Amygdala (tissue), 56 donors: Measurements from ENCODE around the gene PLD1.

ENCODE experiments used
- DNase-seq, 56 donors: peaks; one replicate each; lab custom pipeline; 2025; lab: John Stamatoyannopoulos, UW

Gene PLD1

DNA sequence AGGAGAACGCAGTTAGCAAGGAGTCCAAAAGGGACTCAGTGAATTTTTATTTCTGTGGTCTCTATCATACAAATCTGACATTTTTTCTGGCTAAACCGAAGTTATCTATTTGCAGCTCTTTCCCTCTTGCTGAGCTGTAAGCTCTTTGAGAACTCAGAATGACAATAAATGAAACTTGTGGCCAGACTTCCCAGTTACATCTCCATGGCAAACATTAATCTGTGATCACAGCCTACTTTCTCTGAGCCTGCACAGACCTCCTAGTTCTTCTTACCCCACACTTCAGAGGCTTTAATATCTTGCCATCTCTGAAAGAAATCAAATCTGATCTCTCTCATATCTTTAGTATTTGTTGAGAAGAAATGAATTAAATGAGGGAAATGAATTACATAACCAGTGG lies 58.0 kb downstream of the PLD1 start:
- no peak for DNase-seq

DNA sequence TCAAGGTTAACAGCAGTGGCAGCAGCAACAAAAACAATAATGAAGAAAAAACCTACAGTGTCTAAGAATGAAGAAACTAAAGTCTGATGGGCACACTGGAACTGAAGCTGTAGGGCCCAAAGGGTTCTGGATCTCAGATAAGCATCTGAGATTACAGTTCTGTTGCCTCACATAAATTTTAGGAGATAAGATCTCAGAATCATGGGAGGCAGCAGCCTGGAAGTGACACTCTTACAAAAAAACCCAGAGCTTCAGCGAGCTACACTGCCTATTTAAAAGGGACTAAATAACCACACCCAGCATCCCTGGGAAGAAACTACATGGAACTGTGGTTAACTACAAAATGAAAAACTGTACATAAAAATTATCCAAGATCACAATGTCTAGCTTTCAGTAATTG lies 61.2 kb downstream of the PLD1 start:
- DNase-seq, result no peak

DNA sequence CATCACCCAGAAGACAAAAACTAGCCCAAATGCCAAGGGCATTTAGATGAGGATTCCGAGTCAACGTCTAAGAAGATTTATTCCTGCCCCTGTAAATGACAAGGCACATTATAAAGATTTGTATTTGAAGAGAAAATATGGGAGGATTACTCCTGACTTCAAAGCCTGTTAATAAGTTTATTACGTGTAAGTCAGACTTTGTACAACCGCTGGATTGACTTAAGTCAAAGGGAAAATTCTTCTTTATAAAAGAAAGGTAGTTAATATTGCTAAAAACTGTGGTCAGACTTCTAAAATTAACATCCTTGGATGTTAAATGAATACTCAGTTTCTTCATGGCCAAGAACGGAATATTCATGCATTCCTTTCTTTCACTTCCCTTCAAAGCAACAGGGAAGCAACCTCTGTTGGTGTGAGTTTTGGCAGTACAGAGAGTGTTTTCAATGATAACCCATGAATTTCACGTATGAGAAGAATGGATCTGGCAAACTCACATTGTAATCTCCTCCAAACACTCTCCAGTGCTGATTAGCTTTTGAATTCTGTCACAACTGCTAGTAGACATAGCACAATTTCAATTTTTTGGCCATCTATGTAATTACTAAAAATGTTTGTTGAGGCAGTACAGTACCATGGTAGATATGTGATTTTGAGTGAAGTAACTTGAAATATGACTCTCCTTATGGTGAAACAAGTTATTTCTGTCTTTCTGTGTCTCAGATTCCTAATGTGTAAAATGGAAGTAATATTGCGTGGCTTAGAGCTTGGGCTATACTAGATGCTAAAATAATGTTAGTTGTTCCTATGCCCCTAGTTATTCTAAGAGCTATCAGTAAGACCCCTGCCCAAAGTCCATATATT lies 62.0 kb downstream of the PLD1 start:
- DNase-seq, result no peak

DNA sequence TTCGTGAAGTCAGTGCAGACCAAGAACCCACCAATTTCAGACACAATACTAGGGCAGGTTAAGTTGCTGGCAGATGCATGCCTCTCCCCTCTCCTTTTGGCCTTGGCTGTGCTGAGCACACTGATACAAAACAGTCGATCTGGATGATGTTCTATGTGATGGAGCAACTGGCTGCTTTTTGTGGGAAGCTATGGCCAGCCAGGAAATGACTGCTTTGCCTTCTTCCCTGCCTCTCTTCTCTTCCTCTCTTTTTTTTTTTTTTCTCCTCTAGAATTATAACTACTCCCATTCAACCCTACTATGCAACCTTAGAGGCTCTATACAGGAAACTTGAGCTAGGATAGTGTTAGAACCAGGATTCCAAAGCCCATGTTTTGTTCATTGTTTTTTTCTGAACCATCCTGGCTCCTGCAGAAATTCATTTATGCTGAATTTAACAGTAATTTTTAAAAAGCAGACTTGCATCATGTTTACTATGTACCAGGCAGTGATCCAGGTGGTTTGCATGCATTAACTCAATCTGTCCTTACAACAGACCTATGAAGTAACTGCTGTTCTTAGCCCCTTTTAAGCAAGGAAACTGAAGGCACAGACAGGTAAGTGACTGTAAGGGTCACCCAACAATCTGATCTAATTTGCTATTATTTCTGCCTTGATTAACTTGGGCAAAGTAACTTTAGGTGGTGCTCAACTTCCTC lies 62.9 kb downstream of the PLD1 start:
- no peak for DNase-seq

DNA sequence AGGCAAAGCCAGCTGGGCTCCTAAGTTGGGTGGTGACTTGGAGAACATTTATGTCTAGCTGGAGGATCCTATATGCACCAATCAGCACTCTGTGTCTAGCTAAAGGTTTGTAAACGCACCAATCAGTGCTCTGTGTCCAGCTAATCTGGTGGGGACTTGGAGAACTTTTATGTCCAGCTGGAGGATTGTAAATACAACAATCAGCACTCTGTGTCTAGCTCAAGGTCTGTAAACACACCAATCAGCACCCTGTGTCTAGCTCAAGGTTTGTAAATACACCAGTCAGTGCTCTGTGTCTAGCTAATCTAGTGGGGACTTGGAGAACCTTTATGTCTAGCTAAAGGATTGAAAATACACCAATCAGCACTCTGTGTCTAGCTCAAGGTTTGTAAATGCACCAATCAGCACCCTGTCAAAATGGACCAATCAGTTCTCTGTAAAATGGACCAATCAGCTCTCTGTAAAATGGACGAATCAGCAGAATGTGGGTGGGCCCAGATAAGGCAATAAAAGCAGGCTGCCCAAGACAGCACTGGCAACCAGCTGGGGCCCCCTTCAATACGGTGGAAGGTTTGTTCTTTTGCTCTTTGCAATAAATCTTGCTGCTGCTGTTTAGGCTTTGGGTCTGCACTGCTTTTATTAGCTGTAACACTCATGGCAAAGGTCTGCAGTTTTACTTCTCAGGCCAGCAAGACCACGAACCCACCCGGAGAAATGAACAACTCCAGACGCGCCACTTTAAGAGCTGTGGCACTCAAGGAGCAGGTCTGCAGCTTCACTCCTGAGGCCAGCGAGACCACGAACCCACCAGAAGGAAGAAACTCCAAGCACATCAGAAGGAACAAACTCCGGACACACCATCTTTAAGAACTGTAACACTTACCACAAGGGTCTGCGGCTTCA lies 63.7 kb downstream of the PLD1 start:
- peak in 1 of 56 donors; percentile 24 for DNase-seq

DNA sequence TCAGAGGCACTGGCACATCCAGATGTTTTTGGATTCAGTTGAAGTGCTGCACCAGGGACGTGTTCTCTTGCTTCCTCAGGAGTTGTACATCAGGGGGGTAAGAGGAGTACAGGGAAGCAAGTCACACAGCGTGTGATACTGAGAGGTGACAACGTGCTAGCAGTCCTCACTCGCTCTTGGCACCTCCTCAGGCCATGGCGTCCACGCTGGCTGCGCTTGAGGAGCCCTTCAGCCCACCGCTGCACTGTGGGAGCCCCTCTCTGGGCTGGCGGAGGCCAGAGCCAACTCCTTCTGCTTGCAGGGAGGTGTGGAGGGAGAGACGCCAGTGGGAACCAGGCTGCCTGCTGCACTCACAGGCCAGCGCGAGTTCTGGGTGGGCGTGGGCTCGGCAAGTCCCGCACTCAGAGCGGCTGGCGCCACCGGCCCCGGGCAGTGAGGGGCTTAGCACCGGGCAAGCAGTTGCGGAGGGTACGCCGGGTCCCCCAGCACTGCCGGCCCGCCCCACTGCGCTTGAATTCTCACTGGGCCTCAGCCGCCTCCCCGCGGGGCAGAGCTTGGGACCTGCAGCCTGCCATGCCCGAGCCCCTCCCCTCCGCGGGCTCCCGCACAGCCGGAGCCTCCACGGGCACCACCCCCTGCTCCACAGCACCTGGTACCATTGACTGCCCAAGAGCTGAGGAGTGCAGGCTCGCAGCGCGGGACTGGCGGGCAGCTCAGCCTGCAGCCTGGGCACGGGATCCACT lies 64.5 kb downstream of the PLD1 start:
- DNase-seq, result peak in 3 of 56 donors; percentile 9 to 24 (median 13)

DNA sequence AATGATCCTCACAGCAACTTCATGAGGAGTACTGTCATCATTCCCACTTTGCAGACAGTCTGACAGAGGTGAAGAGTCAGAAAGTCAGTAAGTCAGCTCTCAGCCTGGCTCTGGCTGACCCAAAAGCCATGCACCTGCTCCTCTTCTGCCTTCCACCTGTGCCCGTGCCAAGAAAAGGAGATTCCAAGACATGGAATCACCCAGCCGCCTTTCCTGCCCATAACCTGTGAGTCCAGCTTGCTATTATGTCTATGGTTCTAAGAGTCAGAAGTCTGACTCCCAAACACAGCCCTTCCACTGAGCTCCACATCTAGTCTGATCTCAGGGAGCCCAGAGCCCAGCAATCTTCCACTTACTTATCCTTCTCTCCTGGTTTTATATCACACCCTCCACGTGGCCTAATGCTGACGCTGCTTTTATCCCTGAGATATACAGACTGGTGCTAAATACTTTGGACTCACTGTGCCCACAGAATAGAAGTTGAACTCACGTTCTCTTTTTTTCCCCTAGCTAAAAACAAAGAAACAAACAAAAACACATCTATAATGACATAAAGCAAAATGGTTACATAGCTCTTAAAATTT lies 66.0 kb downstream of the PLD1 start:
- no peak for DNase-seq

DNA sequence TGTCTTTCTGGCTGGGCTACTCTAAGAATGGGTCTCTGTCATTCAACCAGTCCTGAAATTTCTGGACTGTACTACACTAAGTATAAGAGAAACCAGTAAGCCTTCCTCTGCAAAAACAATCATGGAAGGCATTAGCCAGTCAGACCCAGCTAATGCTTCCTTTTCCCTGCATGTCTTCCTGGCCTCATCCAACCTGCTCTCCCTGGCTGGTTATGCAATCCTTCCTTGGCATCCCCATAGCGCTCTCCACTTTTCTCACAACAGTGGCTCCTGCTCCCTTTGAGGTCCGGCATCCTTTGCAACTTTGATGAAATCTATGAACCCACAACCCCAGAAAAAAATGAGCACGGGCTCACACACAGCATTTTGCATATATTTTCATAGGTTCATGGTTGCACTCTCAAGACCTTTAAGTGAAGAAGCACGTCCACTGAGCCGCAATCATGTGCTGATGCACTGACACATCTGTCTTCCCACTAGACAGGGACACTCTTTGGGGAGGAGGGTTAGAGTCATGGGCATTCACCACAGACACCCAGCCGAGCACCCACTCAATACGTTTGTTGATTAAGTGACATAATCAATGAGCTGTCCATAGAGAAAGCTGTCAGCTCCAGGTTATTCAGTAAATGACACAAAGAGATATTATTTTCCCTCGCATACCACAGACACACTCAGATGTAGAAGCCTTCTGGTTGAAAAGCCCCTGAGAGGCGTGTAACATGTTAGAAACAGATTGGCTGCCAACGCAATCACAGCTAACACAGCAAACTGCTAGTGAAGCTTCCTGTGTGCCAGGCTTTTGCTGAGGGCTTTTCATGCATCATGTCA lies 66.7 kb downstream of the PLD1 start:
- peak in 3 of 56 donors; percentile 2 to 26 (median 20) for DNase-seq

DNA sequence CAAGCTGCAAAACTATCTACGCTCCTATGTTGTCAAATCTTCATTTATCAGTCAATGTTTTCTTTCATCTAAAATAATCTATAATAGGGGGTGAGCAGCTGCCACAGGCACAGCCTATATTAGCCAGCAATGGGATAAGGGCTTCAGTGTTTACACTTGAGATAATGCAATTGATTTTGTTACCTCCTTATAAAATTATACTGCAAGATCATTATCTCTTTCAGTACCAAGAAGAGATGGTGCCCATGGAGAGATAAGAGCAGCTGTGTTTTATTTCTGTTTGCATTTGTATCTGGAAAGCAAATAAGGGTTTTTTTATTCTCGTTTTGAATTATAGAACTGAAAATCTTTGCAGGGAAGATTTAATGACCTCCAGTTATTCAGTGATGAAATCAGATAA lies 68.9 kb downstream of the PLD1 start:
- DNase-seq, result no peak

DNA sequence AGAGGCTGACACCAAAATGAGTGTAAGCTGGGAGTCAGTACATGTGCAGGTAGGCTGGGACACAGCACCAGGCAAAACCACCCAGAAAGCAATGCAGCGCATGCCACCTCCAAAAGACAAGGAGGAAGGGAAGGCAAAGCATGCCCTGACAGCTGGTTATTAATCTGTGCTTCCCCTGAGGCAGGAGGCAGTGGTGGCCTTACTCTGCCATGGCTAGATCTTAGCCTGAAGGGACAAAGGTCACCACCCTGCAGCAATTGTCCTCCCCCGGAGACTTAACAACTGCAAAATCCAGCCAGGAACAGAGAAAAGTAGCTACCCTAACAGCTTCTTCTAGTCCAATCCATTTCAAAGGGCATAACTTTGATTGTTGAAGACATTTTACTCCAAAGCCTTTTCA lies 73.7 kb downstream of the PLD1 start:
- DNase-seq, result no peak

DNA sequence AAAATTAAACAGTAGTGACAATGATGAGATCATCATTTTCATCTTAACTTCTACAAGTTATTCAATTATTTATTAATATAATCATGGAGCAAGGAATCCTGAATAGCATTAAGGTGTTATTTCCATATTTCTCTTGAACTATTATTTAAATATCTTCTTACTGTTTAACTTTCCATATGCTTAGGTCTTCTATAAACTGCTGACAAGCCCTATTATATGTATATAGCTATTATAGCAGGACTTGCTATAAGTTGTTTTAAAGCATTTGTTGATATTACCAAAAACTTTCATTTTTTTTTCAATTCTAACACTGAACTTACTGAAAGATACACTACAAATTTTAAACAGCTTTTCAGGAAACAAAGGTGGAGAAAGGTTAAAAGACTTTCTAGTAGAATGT lies 76.7 kb downstream of the PLD1 start:
- no peak for DNase-seq

DNA sequence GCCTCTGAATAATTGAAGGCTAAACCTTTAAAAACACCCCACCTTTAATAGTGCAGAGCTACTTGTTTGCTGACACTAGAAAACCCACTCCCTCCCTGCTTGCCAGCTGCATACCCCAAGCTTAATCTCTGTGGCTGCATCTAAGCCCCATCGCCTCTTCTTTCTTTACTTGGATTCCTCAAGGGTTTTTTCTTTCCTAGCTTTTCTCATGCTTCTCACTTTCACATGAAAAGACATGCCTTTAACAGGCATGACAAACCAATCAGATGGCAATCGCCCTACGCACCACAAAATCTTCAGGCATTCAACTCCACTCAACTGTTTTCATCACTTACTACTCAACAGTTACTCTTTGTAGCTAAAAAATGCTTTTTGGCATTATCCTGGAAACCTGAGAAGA lies 77.5 kb downstream of the PLD1 start:
- no peak for DNase-seq

DNA sequence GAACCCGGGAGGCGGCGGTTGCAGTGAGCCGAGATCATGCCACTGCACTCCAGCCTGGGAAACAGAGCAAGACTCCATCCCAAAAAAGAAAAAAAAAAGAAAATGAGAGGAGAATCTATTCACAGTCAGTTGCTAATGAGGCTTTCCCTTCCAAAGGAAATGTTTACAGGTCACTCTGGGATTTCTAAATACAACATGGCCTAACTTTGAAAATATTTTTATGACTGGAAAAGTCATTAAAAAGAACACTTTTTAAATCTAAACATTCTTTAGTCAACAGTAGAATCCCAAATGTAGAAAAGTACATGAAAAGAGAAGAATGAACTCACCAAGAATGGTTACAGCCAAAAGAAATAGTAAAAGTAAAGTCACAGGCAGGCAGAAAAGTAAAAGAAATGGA lies 78.6 kb downstream of the PLD1 start:
- no peak for DNase-seq

DNA sequence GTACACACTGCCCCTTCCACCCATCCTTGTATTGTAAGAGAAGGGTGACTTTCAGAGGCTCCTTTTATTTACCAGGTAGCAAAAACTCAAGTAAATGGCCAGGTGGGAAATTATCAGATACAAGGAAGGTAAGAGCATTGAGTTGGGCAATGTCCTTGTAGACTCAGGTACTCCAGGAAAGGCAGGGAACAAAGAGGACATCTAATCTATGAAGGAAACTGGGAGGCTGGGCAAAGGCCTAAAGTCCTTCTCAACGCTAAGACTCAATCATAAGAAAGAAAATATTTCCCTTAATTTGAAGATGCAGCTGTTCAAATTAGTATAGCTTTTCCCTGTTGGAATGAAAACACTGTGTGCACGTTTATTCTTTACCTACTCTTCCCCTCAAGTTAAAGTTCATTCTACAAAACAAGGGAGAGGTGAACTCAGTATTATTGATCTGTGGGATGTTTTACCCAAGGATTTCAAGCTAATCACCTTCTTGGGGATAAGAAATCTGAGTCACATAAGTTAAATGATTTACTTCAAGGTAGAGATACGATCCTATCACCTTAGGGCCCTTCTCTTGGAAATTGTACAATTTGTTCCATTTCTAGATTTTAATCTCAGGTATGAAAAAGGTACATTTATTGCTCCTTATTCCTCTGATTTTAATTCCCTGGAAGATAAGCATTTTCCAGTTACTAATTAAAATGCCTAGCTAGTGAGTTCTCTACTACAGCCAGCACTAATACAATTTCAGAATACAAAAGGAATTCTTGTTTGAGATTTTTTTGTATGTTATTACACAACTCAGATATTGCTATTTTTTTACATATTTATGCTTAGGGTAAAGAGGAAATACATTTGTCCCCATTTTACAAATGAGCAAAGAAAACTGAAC lies 80.6 kb downstream of the PLD1 start:
- DNase-seq, result no peak

DNA sequence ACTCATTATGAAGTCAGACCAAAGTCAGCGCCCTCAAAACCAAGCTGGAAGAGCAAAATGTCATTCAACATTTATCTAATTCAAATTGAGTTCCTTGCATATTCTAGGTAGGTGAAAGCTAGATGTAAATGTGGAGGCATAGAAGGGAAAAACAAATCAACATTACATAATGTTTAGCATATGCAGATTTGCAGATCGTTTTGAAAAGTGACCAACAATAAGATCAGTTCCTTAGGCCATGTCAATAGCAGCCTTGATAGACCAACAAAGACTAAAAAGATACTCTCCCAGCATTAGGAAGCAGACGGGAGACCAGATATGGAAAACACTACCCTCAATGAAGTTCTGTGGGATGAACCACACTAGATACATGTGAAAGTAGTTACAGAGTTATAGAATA lies 83.0 kb downstream of the PLD1 start:
- no peak for DNase-seq

DNA sequence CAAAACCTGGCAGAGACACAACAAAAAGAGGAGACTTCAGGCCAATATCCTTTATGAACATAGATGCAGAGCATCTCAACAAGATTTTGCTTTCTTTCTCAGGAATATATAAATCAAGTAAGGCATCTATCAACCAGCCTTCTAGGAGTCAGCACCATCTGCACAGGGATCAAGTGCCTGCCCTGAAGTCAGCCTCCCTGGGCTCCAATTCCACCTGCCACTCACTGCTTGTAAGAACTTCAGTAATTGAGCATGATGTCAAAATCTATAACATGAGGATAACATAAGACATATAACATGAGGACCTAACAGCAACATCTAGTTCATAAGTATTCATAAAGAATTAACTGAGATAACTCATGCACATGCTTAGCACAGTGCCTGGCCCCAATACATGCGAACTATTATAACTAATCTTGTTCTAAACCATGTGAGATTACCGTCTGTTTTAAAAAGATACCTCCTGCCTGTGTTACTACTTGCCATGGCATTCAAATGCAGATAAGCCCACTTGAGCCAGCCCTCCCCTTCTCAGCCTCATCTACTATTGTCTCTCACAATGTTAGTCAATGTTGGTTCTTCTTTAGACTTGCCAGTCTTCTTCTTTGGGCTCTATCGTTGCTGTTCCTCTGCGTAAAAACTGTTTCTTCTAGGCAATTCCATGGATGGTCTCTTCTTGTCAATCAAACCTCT lies 91.6 kb downstream of the PLD1 start:
- DNase-seq, result no peak

DNA sequence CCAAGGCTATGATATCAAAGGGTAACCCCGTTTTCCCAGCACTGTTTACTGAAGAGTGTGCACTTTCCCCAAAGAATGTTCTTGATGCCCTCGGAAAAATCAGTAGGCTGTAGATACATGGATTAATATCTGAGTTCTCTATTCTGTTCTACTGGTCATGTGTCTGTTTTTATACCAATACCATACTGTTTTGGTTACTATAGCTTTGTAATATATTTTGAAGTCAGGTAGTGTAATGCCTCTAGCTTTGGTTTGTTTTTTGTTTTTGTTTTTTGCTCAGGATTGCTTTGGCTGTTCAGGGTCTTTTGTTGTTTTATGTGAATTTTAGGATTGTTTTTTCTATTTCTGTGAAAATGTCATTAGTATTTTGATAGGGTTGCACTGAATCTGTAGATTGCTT lies 95.1 kb downstream of the PLD1 start:
- DNase-seq, result no peak
